Jurkat, Clone E6-1 (cell line): ENCODE measurements around the gene PTTG1.
"Not testable (repeated sequence)": the region's sequence is repeated elsewhere in the genome, so short reads cannot be mapped to it uniquely, and the experiment has no call there.

Source experiments
- DNase-seq: peaks from one replicate; pipeline ENCODE4 v3.0.0-alpha.2; 2011; ENCODE audit warnings: low read depth, low spot score
- H3K4me3 ChIP-seq: 2 replicates; pipeline ENCODE4 v1.5.1; 2011; ENCODE audit warnings: mild to moderate bottlenecking, low read length, control low read depth, moderate library complexity

PTTG1 gene

GRCh38 chr5:160419458-160420330 lies 2.0 kb upstream of the PTTG1 start:
- DNase-seq, result no peak
- peak overlapping the region; percentile 97 for H3K4me3 ChIP-seq

- DNase-seq, result no peak
- no peak overlapping the region for H3K4me3 ChIP-seq
Measured at GRCh38 chr5:160420331-160420610, 1.4 kb upstream of the PTTG1 start.

- no peak for DNase-seq
- H3K4me3 ChIP-seq, result peak overlapping the region; percentile 95
Measured at GRCh38 chr5:160423099-160423498, 1.4 kb downstream of the PTTG1 start.

- DNase-seq, result no peak
- no peak overlapping the region for H3K4me3 ChIP-seq
Measured at GRCh38 chr5:160427607-160428006, 6.0 kb downstream of the PTTG1 start.

GRCh38 chr5:160432196-160432595 lies 10.5 kb downstream of the PTTG1 start:
- H3K4me3 ChIP-seq, result no peak overlapping the region
- no peak for DNase-seq

- no peak overlapping the region for H3K4me3 ChIP-seq
- DNase-seq, result no peak
Measured at GRCh38 chr5:160432787-160433186, 11.1 kb downstream of the PTTG1 start.

- H3K4me3 ChIP-seq, result no peak overlapping the region
- no peak for DNase-seq
Measured at GRCh38 chr5:160434022-160434531, 12.4 kb downstream of the PTTG1 start.

GRCh38 chr5:160435532-160435931 lies 13.9 kb downstream of the PTTG1 start:
- DNase-seq, result no peak
- no peak overlapping the region for H3K4me3 ChIP-seq

GRCh38 chr5:160436017-160436416 lies 14.4 kb downstream of the PTTG1 start:
- H3K4me3 ChIP-seq, result no peak overlapping the region
- DNase-seq, result no peak

- not testable (repeated sequence) for H3K4me3 ChIP-seq, DNase-seq
Measured at GRCh38 chr5:160436661-160437060, 15.0 kb downstream of the PTTG1 start.

- DNase-seq, result no peak
Measured at GRCh38 chr5:160437271-160437670, 15.6 kb downstream of the PTTG1 start.

GRCh38 chr5:160438316-160439204 lies 16.9 kb downstream of the PTTG1 start:
- DNase-seq, result peak; percentile 64
- peak overlapping the region; percentile 36 for H3K4me3 ChIP-seq

More at GRCh38 chr5:160437271-160437670, 15.6 kb downstream of the PTTG1 start:
- H3K4me3 ChIP-seq, result no peak overlapping the region

- peak; percentile 74 for DNase-seq
- H3K4me3 ChIP-seq, result peak overlapping the region; percentile 36
Measured at GRCh38 chr5:160439205-160439600, 17.5 kb downstream of the PTTG1 start.

- DNase-seq, result no peak
- H3K4me3 ChIP-seq, result no peak overlapping the region
Measured at GRCh38 chr5:160441311-160441781, 19.7 kb downstream of the PTTG1 start.

GRCh38 chr5:160442824-160443431 lies 21.3 kb downstream of the PTTG1 start:
- no peak overlapping the region for H3K4me3 ChIP-seq
- DNase-seq, result no peak

- no peak overlapping the region for H3K4me3 ChIP-seq
- no peak for DNase-seq
Measured at GRCh38 chr5:160444407-160444806, 22.8 kb downstream of the PTTG1 start.

- no peak for DNase-seq
Measured at GRCh38 chr5:160445132-160445531, 23.5 kb downstream of the PTTG1 start.

GRCh38 chr5:160445751-160446150 lies 24.1 kb downstream of the PTTG1 start:
- H3K4me3 ChIP-seq, result no peak overlapping the region
- no peak for DNase-seq

More at GRCh38 chr5:160445132-160445531, 23.5 kb downstream of the PTTG1 start:
- no peak overlapping the region for H3K4me3 ChIP-seq

- no peak overlapping the region for H3K4me3 ChIP-seq
- DNase-seq, result no peak
Measured at GRCh38 chr5:160448886-160449285, 27.2 kb downstream of the PTTG1 start.
